GM06990 (cell line): ENCODE results near the gene NRTN.
A peak's percentile ranks its signal among the peaks of the same experiment; 100 is the strongest.

Experiments used
- DNase-seq: peaks from one replicate; pipeline ENCODE4 v3.0.0-alpha.2; 2011; ENCODE audit not compliant: insufficient read length; ENCODE audit errors: extremely low read depth
- H3K27me3 ChIP-seq: replicated peaks from 2 replicates; pipeline ENCODE4 v1.6.0; 2011; ENCODE audit warnings: low read length; ENCODE audit not compliant: control insufficient read depth, insufficient read depth
- H3K36me3 ChIP-seq: 2 replicates; pipeline ENCODE4 v1.5.1; 2011; ENCODE audit warnings: low read length; ENCODE audit not compliant: control insufficient read depth, insufficient read depth
- H3K4me3 ChIP-seq: replicated peaks from 2 replicates; pipeline ENCODE4 v1.5.1; 2011; ENCODE audit warnings: low read depth, mild to moderate bottlenecking, control low read depth, low read length
- CTCF ChIP-seq: IDR thresholded peaks from 2 replicates; pipeline ENCODE4 v1.5.1; 2011; ENCODE audit warnings: low read length, control low read depth, mild to moderate bottlenecking, inconsistent platforms; ENCODE audit not compliant: insufficient read depth, poor library complexity, severe bottlenecking

Gene NRTN

GRCh38 chr19:5788422-5788821, 16.4 kb upstream of the NRTN start:
- no peak for DNase-seq
- TF ChIP-seq CTCF, result no peak
- no peak overlapping the region for H3K4me3 ChIP-seq
- H3K36me3 ChIP-seq, result peaks cover 37% of the 10 kb centered on the region
- no peaks in the 10 kb centered on the region for H3K27me3 ChIP-seq

DNA sequence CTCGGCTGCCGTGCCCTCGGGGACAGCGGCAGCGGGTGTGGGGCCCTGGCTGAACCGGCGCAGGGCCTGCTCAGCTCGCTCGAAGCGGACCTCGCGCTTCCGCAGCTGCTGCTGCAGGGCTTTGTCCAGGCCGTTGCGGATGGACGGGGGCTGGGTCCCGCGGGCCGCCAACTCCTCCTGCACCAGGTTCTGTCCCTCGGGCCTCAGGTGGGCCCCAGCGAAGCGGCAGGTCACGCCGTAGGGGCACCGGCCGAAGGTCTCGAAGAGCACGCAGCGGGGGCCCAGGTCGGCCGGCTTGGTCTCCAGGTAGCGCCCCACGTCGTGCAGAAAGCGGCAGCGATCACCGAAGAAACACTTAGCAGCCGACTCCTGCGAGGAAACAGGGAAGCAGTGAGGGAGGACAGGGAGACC, 15.5 kb upstream of the NRTN start:
- no peak overlapping the region for H3K4me3 ChIP-seq
- peaks cover 33% of the 10 kb centered on the region for H3K36me3 ChIP-seq
- DNase-seq, result no peak
- H3K27me3 ChIP-seq, result no peaks in the 10 kb centered on the region
- no peak for TF ChIP-seq CTCF

GRCh38 chr19:5789886-5790558, 14.8 kb upstream of the NRTN start:
- H3K36me3 ChIP-seq, result peaks cover 31% of the 10 kb centered on the region
- H3K27me3 ChIP-seq, result no peaks in the 10 kb centered on the region
- no peak for TF ChIP-seq CTCF
- DNase-seq, result no peak
- peak overlapping the region; percentile 70 for H3K4me3 ChIP-seq

GRCh38 chr19:5790559-5791520, 14.0 kb upstream of the NRTN start, which contains the start of gene DUS3L:
TSS of gene DUS3L (minus strand) at chr19:5791163. CDS start at chr19:5791141, 22 bp downstream.
- peak within 1 kb of the TSS; percentile 70 for H3K4me3 ChIP-seq
- peaks cover 28% of the 10 kb centered on the region for H3K36me3 ChIP-seq
- DNase-seq, result peak; percentile 95
- no peak for TF ChIP-seq CTCF
- H3K27me3 ChIP-seq, result no peaks in the 10 kb centered on the region

- peaks cover 17% of the 10 kb centered on the region for H3K36me3 ChIP-seq
- no peak overlapping the region for H3K4me3 ChIP-seq
- no peak for TF ChIP-seq CTCF
- no peak for DNase-seq
- H3K27me3 ChIP-seq, result no peaks in the 10 kb centered on the region
Observed at GRCh38 chr19:5792224-5792623, 12.6 kb upstream of the NRTN start.
